GM18520 (cell line): Measurements from ENCODE around the gene TRIP11.

Experiments used
- ATAC-seq: cut with Tn5 transposase; IDR thresholded peaks from one replicate; pipeline ENCODE4 v1.9.1; 2021; ENCODE audit not compliant: unreplicated experiment

Gene TRIP11

GRCh38 chr14:92012121-92012748 lies 27.6 kb downstream of the TRIP11 start:
- ATAC-seq, result no peak

- no peak for ATAC-seq
Observed at GRCh38 chr14:92010644-92011043, 29.2 kb downstream of the TRIP11 start.

GRCh38 chr14:92009604-92010003 lies 30.3 kb downstream of the TRIP11 start:
- no peak for ATAC-seq

GRCh38 chr14:92005019-92005418 lies 34.8 kb downstream of the TRIP11 start:
- no peak for ATAC-seq

GRCh38 chr14:92004062-92004461 lies 35.8 kb downstream of the TRIP11 start:
- ATAC-seq, result no peak

- no peak for ATAC-seq
Observed at GRCh38 chr14:91998667-91999570, 40.9 kb downstream of the TRIP11 start.

GRCh38 chr14:91997492-91997891 lies 42.4 kb downstream of the TRIP11 start:
- ATAC-seq, result no peak

- no peak for ATAC-seq
Observed at GRCh38 chr14:91996948-91997371, 42.9 kb downstream of the TRIP11 start.

- no peak for ATAC-seq
Observed at GRCh38 chr14:91987192-91987591, 52.7 kb downstream of the TRIP11 start.

- ATAC-seq, result no peak
Observed at GRCh38 chr14:91985521-91986255, 54.2 kb downstream of the TRIP11 start.

- no peak for ATAC-seq
Observed at GRCh38 chr14:91985008-91985407, 54.9 kb downstream of the TRIP11 start.

- no peak for ATAC-seq
Observed at GRCh38 chr14:91983588-91983987, 56.3 kb downstream of the TRIP11 start.

GRCh38 chr14:91980157-91980556 lies 59.7 kb downstream of the TRIP11 start:
- peak; percentile 70 for ATAC-seq

GRCh38 chr14:91977884-91978283 lies 62.0 kb downstream of the TRIP11 start:
- ATAC-seq, result no peak

- no peak for ATAC-seq
Observed at GRCh38 chr14:91975763-91976162, 64.1 kb downstream of the TRIP11 start.

- no peak for ATAC-seq
Observed at GRCh38 chr14:91971188-91971778, 68.6 kb downstream of the TRIP11 start.

- no peak for ATAC-seq
Observed at GRCh38 chr14:91968280-91968679, 71.6 kb downstream of the TRIP11 start.

- ATAC-seq, result no peak
Observed at GRCh38 chr14:91964724-91965123, 75.1 kb downstream of the TRIP11 start.

GRCh38 chr14:91964011-91964410 lies 75.8 kb downstream of the TRIP11 start:
- no peak for ATAC-seq

GRCh38 chr14:91963465-91963864 lies 76.4 kb downstream of the TRIP11 start:
- no peak for ATAC-seq
